Upper lobe of left lung (tissue), 6 donors: ENCODE measurements around the gene PIGO. TPM values are rescaled to one million over a fixed set of nuclear protein-coding genes. Genes with fewer than 3 reads are reported as not detected.

Experiments used
- ATAC-seq, 2 donors: fragments of 200-7000 bp; cut with Tn5 transposase; one replicate each; pipeline ENCODE4 v1.9.1; 2022; ENCODE audit warnings: mild to moderate bottlenecking in 2 of 2, moderate library complexity in 2 of 2; ENCODE audit not compliant: low FRiP score in 2 of 2
- DNase-seq, 2 donors: peaks; one replicate each; pipeline ENCODE4 v3.0.0-alpha.2; 2019 to 2020
- H3K27ac ChIP-seq, 4 donors: fragments of 200-600 bp; sonication (generic); one replicate each; pipeline ENCODE4 v1.5.1; 2016 to 2019
- H3K27me3 ChIP-seq, 4 donors: fragments of 200-600 bp; sonication (generic); one replicate each; pipeline ENCODE4 v1.5.1; 2017 to 2019
- H3K36me3 ChIP-seq, 4 donors: fragments of 200-600 bp; sonication (generic); one replicate each; pipeline ENCODE4 v1.5.1; 2016 to 2019
- H3K4me1 ChIP-seq, 4 donors: fragments of 200-600 bp; sonication (generic); one replicate each; pipeline ENCODE4 v1.5.1; 2018 to 2019
- H3K4me3 ChIP-seq, 4 donors: fragments of 200-600 bp; sonication (generic); one replicate each; pipeline ENCODE4 v1.5.1; 2017 to 2019; ENCODE audit warnings: mild to moderate bottlenecking in 2 of 4, moderate library complexity in 1 of 4
- H3K9me3 ChIP-seq, 4 donors: fragments of 200-600 bp; sonication (generic); one replicate each; pipeline ENCODE4 v1.5.1; 2018 to 2019
- EP300 ChIP-seq, 4 donors: sonication (generic); formaldehyde crosslinking; IDR thresholded peaks; one replicate each; pipeline ENCODE4 v1.5.1; 2017; ENCODE audit warnings: antibody characterized with exemption in 4 of 4, control low read depth in 2 of 4
- POLR2A ChIP-seq, 4 donors: fragments of 450-650 bp; IDR thresholded peaks; one replicate each; pipeline ENCODE4 v1.5.1; 2016 to 2017; ENCODE audit warnings: antibody characterized with exemption in 4 of 4, mild to moderate bottlenecking in 2 of 4
- POLR2AphosphoS5 ChIP-seq, 2 donors: sonication (generic); formaldehyde crosslinking; IDR thresholded peaks; one replicate each; pipeline ENCODE4 v1.5.1; 2017; ENCODE audit warnings: antibody characterized with exemption in 2 of 2
- WGBS, 2 donors: methylation state at CpG; one replicate each; pipeline ENCODE4 v1.1.5; 2017 to 2018; 5-methylcytosine and 5-hydroxymethylcytosine counted together
- small RNA-seq, 4 donors: library from RNA; depleted of rRNA; stranded (forward); fragments of <200 nt; gene quantifications; one replicate each; pipeline ENCODE3, GENCODE V24; 2016
- total RNA-seq, 6 donors: library from RNA; depleted of rRNA in 4 of 6; stranded (reverse); fragments of >200 nt in 4 of 6; gene quantifications; one replicate each; pipeline versions ENCODE4 v1.1.0 to v1.2.1, GENCODE V29; 2016 to 2021
- TF ChIP-seq, protein P1 (sequence below), 6 experiments: fragments of 450-650 bp in 4 of 6; fragments of 200-600 bp in 2 of 6; sonication (generic) in 2 of 6; IDR thresholded peaks; one replicate each; pipeline ENCODE4 v1.5.1; 2016 to 2019; ENCODE audit warnings: antibody characterized with exemption in 6 of 6
- donor health status: DM: no; HTN: no; CAD: no; lungs with moderate emphysema.
- donor health status: DM: no; HTN: yes; CAD: no; lungs with severe emphysema.

The PIGO gene
- total RNA-seq, 6 donors from 2014 or later, result 11.5 to 29.0 (median 19.1) TPM

- H3K27ac ChIP-seq, result no peak overlapping the region
- H3K36me3 ChIP-seq, result peaks cover 0 to 39% (median 18%) of the 10 kb centered on the region in 4 donors
- H3K4me1 ChIP-seq, result no peaks in the 10 kb centered on the region
- TF ChIP-seq POLR2AphosphoS5 (IDR thresholded peaks at IDR 0.05), result no peak
- no peak for TF ChIP-seq POLR2A (IDR thresholded peaks at IDR 0.05)
- TF ChIP-seq, protein P1, sequence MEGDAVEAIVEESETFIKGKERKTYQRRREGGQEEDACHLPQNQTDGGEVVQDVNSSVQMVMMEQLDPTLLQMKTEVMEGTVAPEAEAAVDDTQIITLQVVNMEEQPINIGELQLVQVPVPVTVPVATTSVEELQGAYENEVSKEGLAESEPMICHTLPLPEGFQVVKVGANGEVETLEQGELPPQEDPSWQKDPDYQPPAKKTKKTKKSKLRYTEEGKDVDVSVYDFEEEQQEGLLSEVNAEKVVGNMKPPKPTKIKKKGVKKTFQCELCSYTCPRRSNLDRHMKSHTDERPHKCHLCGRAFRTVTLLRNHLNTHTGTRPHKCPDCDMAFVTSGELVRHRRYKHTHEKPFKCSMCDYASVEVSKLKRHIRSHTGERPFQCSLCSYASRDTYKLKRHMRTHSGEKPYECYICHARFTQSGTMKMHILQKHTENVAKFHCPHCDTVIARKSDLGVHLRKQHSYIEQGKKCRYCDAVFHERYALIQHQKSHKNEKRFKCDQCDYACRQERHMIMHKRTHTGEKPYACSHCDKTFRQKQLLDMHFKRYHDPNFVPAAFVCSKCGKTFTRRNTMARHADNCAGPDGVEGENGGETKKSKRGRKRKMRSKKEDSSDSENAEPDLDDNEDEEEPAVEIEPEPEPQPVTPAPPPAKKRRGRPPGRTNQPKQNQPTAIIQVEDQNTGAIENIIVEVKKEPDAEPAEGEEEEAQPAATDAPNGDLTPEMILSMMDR (IDR thresholded peaks at IDR 0.05), result no peak
- TF ChIP-seq EP300 (IDR thresholded peaks at IDR 0.05), result no peak
- H3K27me3 ChIP-seq, result no peaks in the 10 kb centered on the region
- 71 to 77% methylated on average over 3 of the region's 3 CpGs for WGBS, 2 donors
- no peak for DNase-seq
- no peak overlapping the region for H3K4me3 ChIP-seq
- ATAC-seq, result no peak
- H3K9me3 ChIP-seq, result no peaks in the 10 kb centered on the region
Observed at GRCh38 chr9:35042081-35042604, 54.2 kb downstream of the PIGO start.

Small RNAs within 50 kb of the gene (small RNA-seq; reads per million reads assigned to genes)
- gene RN7SL338P, result 0 reads per million in 4 donors

Other genes with a start within 250 kb of the PIGO start
- under 1 TPM in 4 of 6 donors, not detected in 2; 0.10 to 0.74 (median 0.49) TPM for gene PHF24, start 138.3 kb downstream of the PIGO start, total RNA-seq
- gene DNAJB5, start 106.8 kb downstream of the PIGO start, total RNA-seq, result 1 to 10 TPM; 4.6 to 7.9 (median 6.0) TPM
- gene VCP, start 24.0 kb downstream of the PIGO start, total RNA-seq, result 100 to 1,000 TPM; 170 to 215 (median 189) TPM
- 10 to 100 TPM in 3 of 6 donors, 1 to 10 TPM in 3; 4.7 to 61.8 (median 9.1) TPM for gene FANCG, start 16.6 kb downstream of the PIGO start, total RNA-seq
- 10 to 100 TPM; 17.4 to 72.8 (median 48.0) TPM for gene STOML2, start 6.5 kb upstream of the PIGO start, total RNA-seq
- gene ATOSB, start 19.3 kb upstream of the PIGO start, total RNA-seq, result 10 to 100 TPM; 14.6 to 38.6 (median 29.7) TPM
- 100 to 1,000 TPM in 5 of 6 donors, 10 to 100 TPM in 1; 68.3 to 300 (median 151) TPM for gene UNC13B, start 65.4 kb upstream of the PIGO start, total RNA-seq